HG03571 (cell line): ENCODE measurements around the gene SNRNP25.

Source experiments
- ATAC-seq: cut with Tn5 transposase; IDR thresholded peaks from one replicate; pipeline ENCODE4 v1.9.1; 2021; ENCODE audit not compliant: unreplicated experiment

The SNRNP25 gene

DNA sequence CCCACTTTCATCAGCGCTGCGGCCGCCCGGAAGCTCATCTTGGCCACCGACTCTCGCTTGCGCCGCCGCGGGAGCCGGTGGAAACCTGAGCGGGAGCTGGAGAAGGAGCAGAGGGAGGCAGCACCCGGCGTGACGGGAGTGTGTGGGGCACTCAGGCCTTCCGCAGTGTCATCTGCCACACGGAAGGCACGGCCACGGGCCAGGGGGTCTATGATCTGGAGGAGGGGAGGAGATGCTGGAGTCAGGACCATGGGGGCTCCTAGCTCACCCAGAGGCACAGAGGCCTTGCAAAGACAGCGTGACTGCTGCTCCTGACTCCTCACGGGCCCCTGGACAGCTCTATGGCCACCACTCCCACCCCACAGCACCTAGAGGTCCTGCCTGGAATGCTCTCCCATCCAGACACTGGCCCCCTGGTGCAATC lies 9.4 kb downstream of the SNRNP25 start:
- no peak for ATAC-seq

- ATAC-seq: no peak
These were observed 9.8 kb downstream of the SNRNP25 start for GRCh38 chr16:63466-63865.

- no peak for ATAC-seq
These were observed 10.6 kb downstream of the SNRNP25 start for GRCh38 chr16:63998-64913.

DNA sequence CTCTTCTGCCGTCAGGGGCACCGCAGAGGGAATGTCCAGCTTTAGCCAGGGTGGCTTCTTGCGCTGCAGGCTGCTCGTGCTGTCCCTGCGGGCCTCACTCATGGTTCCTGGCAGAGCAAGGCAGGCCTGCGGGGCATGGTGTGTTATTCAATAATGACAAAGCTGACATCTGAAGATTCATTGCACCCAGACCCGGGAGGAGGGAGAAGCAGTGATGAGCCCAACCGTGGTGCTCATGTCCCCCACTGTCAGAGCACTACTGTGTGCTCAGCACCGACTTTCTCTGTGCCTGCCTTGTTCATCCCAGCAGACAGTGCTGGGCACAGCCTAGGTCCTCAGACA lies 11.3 kb downstream of the SNRNP25 start:
- no peak for ATAC-seq

GRCh38 chr16:65745-66144 lies 12.1 kb downstream of the SNRNP25 start:
- no peak for ATAC-seq

- no peak for ATAC-seq
These were observed 12.9 kb downstream of the SNRNP25 start for GRCh38 chr16:66309-67182.

GRCh38 chr16:67183-67791 lies 13.7 kb downstream of the SNRNP25 start:
- no peak for ATAC-seq

- ATAC-seq: no peak
These were observed 14.5 kb downstream of the SNRNP25 start for GRCh38 chr16:67884-68789.

DNA sequence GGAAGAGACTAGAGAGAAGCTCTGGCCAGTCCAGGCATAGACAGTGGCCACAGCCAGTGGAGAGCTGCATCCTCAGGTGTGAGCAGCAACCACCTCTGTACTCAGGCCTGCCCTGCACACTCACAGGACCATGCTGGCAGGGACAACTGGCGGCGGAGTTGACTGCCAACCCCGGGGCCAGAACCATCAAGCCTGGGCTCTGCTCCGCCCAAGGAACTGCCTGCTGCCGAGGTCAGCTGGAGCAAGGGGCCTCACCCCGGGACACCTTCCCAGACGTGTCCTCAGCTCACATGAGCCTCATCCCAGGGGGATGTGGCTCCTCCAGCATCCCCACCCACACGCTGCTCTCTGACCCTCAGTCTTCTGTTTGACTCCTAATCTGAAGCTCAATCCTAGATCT lies 15.6 kb downstream of the SNRNP25 start:
- ATAC-seq: no peak

- no peak for ATAC-seq
These were observed 17.5 kb downstream of the SNRNP25 start for GRCh38 chr16:71210-71539.

- ATAC-seq: no peak
These were observed 18.1 kb downstream of the SNRNP25 start for GRCh38 chr16:71540-72401.

DNA sequence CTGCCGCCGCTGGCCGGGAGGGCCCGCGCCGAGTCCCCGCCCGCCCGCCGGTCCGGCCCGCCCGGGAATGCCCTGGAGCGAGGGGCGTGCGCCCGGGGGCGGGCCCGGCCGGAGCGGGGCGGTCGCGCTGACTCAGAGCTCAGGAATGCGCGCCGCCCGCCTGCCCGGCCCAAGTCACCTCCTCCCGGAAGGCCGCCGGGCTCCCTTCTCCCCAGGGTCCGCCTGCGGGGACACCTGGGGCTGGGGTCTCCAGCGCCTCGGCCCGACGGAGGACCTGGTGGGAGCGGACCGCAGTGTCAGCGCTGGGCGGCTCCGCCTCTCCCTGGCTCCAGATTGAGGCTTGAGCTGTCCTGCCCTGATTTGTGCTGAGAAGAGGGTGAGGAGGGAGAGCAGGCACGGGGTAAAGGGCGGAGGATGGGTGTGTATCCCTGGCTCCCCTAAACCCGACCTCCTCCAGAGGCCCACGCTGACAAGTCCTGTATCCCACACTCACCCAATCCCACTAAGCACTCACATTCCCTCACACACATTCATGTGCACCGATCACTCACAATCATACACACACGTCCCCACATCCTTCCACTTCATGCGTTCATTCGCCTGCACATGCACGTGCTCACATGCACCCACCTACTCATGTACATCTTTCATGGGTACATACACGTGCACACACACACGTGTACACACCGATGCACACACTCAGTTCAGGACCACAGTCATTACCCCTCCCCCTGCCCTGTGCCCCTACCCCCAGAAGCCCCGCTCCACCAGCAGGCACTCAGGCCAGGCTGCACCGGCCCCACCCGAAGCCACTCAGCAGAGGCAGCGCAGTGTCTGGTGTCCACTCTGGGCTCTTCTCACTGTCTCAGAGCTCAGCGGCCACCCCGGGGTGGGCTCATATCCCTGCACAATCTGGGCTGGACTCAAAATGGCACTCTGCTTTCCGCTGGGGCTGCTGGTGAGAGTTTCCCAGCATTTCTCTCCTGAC lies 19.2 kb downstream of the SNRNP25 start, which contains the start of gene RHBDF1:
Gene RHBDF1 (minus strand): TSS at position 71 of the 988 bp plus-strand sequence. CDS start 7,616 bp downstream, outside the sequence.
- ATAC-seq: no peak

- ATAC-seq: no peak
These were observed 20.6 kb downstream of the SNRNP25 start for GRCh38 chr16:74051-74746.

DNA sequence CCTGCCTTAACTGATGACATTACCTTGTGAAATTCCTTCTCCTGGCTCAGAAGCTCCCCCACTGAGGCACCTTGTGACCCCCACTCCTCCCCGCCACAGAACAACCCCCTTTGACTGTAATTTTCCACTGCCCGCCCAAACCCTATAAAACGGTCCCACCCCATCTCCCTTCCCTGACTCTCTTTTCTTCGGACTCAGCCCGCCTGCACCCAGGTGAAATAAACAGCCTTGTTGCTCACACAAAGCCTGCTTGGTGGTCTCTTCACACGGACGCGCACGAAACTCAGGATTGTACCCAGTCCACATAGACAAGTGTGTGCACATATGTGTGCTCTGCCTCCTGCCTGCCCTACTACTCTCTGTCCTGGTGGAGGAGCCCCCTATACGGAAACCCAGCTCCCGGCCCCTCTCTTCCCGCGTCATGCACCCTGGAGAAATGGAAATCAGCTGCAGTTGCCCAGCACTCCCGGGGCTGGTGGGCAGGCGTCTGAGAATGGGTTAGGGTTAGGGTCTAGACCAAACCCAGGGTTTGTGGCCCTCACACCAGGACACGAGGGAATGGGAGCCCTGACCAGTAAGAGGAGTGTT lies 21.2 kb downstream of the SNRNP25 start:
- ATAC-seq: no peak

DNA sequence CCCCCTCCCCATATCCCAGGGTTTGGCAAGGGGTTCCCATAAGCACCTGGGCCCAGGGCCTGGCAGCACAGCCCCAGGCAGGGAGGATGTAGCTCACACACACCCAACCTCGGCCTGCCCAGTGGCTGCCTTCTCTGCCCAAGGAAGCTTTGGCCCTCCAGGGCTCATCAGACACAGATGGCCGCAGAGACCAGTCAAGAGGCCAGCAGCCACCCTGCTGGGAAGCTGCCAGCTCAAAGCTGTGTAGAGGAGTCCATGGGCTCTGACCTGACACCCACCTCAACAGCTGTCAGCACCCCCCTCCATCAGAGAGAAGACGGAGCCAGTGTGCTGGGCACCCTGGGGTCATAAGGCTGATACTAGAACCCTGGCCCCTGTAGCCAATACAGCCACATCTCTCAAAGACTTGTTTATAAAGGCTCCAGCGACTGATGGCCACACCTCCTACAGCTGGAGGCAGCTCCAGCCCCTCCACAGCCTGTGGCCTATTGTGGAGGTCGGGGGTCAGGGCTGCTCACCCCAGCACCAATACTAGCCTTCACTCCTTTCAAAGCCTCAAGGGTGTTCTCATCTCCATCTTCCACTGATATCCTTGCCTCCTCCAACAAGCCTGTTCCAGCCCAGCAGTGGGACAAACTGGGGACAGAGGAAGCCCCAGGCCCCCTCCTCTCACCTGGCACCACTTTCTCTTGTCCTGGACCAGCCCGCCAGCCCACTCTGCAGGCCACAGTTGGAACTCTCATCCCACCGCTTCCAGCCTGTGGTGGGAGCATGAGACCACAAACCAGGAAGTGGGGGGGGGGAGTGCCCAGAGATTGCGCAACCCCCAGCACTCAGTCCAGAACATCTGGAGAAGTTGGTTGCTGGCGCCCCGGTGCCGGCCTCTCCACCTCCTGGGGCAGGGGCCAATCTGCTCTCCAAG lies 22.2 kb downstream of the SNRNP25 start:
- no peak for ATAC-seq

DNA sequence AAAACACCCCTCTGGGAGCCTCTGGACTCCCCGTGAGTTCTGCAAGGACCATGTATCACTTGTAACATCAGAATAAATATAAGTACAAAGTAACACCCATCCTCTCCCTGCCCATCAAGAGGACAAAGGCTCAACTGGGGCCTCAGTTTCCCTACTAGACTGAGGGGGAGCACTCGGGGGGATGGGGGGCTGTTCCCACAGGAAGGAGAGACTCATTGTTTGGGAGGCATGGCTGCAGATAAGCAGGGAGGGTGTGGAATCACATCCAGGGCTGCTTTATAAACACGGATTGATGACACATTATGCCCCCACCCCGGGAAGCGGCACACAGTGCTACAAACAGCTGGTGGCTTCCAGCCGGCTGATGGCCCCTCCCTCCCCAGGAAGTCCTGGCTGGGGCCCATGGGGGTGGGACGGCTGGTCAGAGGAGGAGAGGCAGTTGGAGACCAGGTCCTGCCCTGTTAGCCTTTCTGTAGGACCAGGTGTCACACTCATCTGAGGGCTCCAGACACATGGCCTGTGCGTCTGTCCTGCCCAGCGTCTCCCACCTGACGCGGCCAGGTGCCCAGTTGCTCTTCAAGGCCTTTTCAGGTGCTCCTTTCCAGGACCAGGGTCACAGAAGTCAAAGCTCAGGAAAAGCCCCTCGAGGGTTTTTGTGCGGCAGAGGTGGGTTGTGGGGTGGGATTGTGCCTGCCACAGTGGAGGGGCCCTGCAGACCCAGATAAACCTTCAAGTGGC lies 23.1 kb downstream of the SNRNP25 start:
- ATAC-seq: no peak
